GM19438 (cell line): ENCODE measurements around the gene MRPL53.

Experiments used
- ATAC-seq: cut with Tn5 transposase; IDR thresholded peaks from one replicate; pipeline ENCODE4 v1.9.1; 2021; ENCODE audit warnings: low read depth; ENCODE audit not compliant: unreplicated experiment

The MRPL53 gene

DNA sequence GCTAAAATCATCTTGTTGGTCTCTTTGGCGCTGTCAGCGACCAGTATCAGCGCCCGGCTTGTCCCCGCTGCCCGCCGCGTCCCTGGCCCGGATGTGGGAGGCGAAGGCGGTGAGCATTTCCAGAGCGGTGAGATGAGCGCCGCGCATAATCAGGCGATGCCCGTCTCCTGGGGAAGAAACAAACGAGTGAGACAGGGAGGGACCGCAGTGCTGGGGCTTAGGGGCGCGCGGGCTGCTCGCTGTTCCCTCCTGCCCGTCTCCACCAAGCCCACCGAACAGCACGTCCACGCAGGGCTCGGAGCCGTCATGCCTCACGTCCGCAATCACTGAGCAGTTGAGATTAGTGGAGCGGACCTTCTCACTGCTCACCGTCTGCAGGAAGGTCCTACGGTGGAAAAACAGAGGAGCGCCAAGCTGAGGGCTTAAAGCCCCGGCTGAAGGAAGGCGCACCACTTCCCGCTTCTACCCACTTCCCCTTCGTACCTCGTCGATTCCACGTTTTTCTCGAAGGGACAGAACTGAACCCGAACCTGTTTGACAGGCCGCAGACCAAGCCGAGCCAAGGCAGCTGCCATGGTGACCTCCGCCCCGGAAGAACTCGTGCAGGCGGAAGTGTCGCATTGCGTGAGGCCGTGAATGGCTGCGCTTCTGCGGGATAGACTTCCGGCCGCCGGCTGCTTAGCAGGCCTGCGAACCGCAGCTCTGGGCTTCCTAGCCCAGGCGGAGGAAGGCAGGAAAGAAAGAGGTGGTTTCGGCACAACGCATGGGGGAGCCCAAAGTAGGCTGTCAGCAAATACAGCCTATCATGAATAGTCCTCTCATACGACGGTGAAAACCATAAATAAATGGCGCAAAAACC is at the start of gene MRPL53:
Gene MRPL53, minus strand, starts transcription at position 595 of the 859 bp plus-strand sequence. Its CDS starts 20 bp downstream, at position 575.
- ATAC-seq: peak; percentile 91

- no peak for ATAC-seq
These were observed 44.2 kb upstream of the MRPL53 start for GRCh38 chr2:74516650-74517049.

DNA sequence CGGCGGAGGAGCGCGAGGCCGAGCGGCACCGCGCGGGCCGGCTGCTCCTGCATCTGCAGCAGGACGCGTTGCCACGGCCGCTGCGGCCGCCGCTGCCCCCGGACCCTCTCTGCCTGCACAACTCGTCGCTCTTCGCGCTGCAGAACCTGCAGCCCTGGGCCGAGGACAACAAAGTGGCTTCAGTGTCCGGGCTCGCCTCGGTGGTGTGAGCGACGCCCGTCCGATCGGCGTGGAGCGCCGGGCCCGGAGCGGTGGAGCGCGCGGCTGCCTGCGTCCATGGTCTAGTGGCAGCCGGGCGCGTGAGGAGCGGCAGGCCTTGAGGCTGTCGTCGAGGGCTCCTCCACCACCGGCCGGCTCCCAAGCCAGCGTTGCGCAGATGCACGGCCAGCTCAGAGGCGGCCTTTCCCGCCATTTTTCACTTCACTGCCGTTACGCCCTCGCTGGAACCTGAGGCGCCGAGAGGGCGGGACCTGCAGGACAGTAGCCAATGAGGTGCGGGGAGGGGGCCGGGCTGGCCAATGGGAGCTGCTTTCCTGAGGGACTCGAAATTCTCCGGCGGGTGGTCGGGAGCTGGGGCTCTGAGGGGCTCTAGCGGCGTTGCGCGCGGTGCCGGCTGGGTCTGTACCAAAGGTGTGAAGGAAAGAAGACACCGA is 43.6 kb upstream of the MRPL53 start:
- no peak for ATAC-seq

DNA sequence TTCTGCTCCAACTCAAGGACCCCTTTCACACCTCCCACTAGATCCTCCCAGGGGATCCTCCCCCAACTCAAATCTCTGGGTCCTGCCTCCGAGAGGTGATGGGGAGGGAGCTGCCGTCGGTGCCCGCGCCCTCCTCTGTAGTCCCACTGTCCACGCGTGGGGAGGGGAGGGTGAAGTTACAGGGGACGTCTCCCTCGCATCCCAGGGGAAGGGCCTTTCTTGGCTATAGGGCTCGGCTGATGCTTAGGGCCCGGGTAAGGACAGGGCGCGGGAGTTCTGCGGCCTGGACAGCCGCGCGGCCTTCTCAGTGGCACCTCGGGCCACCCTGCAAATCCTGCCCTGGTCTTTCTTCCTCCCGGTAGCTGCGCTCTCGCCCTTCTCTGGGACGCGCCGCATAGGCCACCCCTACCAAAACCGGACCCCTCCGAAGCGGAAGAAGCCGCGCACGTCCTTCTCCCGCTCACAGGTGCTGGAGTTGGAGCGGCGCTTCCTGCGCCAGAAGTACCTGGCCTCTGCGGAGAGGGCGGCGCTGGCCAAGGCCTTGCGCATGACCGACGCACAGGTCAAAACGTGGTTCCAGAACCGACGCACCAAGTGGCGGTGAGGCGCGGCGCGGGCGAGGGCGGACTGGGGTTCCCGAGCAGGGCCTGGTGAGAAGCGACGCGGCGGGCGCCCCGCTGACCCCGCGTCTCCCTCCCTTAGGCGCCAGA is 42.9 kb upstream of the MRPL53 start:
- ATAC-seq: no peak

- ATAC-seq: no peak
These were observed 42.1 kb upstream of the MRPL53 start, which contains the start of gene TLX2 for GRCh38 chr2:74514368-74515270. TLX2 (plus strand) TSS chr2:74514450; CDS start chr2:74514807, 357 bp downstream.

- ATAC-seq: no peak
These were observed 41.3 kb upstream of the MRPL53 start for GRCh38 chr2:74513605-74514367.

DNA sequence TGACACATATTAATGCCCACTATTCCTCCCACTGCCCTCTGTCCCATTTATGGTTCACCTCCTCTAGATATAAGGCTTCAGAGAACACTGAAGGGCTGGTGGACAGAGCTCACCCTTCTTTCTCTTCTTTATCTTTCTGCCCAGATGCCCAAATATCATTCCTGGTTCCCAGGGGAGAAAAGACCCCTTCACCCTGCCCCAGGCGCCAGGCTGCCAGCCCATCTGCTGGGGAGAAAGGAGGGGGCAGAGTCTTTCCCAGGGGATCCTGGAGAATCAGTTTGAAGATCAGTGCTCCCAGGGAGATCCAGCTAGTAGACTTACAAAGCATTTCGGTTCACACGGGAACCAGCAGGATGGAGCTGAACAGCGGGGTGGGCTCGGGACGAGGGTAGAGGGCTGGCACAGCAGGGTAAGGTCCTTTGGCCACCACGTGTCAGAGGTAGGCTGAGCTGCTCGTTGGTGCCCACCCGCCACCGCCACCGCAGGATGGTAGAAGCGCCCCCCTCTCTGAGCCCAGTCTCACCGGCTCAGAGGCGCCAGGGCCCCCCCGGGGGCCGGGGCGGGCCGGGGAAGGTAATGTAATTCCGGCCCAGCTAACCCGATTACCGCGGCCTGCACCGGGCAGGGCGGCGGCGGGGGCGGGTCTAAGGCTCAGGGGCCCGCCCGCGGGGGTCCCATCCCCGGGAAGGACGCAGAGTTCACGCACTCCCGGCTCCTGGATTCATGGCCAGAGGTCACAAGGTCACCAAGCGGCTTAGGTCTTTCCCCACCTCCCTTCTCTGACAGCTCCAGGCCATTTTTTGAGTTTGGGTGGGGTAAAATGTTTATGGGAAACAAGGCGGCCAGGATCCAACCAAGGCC is 40.5 kb upstream of the MRPL53 start:
- no peak for ATAC-seq

- no peak for ATAC-seq
These were observed 38.9 kb upstream of the MRPL53 start for GRCh38 chr2:74511104-74511989.

DNA sequence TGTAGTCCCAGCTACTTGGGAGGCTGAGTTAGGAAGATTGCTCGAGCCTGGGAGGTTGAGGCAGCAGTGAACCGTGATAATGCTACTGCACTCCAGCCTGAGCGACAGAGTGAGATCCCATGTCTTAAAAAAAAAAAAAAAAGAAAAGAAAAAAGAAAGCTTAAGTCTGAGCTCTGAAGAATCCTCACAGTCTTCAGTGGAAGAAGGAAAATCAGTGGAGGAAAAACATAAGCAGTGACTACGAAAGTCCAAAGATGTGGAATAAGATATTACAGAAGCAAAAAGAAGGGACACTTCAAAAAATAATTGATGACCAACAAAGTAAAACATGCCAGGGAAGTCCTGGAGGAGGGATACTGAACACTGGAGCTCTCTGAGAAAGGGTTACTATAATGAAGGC is 37.8 kb upstream of the MRPL53 start:
- ATAC-seq: no peak

DNA sequence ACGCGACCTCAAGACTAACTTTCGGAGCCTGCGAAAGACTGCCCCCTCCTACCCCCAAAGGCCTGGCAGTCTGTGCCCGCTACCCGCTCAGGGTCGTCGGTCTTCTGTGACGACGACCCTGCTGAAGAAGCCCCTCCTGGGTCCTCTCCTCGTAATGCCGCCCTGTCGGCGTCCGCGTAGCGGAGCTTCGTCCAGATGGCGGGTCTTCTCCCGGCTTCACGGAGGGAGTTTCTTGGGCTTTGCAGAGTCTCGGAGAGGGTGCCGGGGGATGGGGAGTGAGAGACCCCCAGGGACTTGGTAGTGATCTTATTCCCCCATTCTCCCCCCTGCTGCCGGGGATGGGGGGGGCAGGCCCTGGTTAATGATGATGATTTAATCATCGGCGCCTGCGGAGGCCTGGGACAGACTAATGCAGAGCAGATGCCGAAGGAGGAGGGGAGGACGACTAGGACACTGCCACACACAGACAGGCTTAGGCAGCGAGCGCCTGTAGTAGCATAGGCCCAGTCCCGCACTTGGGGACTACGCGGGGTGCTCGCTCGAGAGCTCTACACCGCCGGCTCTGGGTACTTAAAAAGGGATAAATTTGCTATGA is 35.5 kb upstream of the MRPL53 start:
- peak; percentile 2 for ATAC-seq

DNA sequence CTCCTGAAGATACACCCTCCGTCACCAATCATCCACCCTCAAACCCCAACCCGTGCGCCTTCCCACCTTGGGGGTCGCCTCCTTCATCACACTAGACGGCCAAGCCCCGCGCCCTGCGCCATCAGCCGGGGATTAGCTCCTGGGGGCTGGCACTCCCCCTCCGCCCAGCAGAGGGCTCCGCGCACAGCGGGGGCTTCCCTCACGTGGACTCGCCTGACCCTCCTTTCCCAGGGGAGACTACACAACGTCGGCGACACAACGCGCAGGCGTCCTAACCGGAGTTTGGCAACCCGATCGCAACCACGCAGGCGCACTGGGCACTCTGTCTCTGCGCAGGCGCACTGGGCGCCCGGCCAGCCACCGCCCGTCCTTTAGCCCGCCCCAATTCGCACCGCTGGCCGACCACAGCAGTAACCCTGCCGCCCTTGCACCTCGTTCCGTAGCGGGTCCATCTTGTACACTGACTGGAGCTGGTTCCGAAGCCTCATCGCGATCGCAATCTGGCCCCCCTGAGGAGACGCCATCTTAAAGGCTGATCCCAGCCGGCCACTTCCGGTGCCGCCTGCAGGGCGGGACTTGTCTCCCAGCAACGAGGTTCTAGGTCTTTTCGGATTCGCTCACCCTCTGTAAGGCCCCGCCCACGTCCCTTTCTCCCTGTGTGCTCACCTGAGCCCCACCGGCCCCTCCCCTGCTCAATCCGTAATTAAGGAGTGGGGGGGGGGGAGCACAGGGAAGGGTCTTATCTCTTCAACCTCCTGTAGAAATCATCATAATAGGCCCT is 34.9 kb upstream of the MRPL53 start, which contains the start of gene PCGF1:
Gene PCGF1, minus strand, starts transcription at position 551 of the 781 bp plus-strand sequence. Its CDS starts 27 bp downstream, at position 524.
- peak; percentile 91 for ATAC-seq

- no peak for ATAC-seq
These were observed 33.2 kb upstream of the MRPL53 start for GRCh38 chr2:74505448-74506246.

DNA sequence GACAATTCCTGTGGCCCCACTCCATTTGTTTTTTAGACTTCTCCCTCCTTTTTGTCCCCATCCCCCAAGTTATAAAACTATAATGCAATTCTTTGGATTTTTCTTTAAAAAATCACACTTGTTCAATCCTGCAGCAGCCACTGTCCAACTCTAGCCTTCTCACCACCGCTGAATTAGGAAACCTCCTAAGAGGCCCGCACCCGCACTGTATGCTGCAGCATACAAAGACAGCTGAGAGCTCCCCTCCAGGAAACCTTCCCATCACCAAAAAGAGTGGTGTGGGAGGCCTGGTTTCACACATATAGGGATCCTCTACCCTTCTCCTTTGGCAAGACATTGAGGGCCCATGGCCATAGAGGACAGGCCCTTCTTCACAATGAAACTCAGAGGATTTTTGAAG is 32.1 kb upstream of the MRPL53 start:
- no peak for ATAC-seq

- ATAC-seq: no peak
These were observed 31.3 kb upstream of the MRPL53 start for GRCh38 chr2:74503506-74504475.
